ENCODE data around the gene MAD1L1.

MAD1L1 gene

GRCh38 chr7:2192831-2193534 is 39.8 kb downstream of the MAD1L1 start:
- TF ChIP-seq CTCF (conservative IDR thresholded peaks at IDR 0.05): no peak
- H3K27ac ChIP-seq: peak overlapping the region; percentile 88

- TF ChIP-seq CTCF (conservative IDR thresholded peaks at IDR 0.05): no peak
- H3K27ac ChIP-seq: no peak overlapping the region
Measured at GRCh38 chr7:2191016-2191415, 41.7 kb downstream of the MAD1L1 start.

GRCh38 chr7:2190531-2190930 is 42.2 kb downstream of the MAD1L1 start:
- no peak overlapping the region for H3K27ac ChIP-seq
- TF ChIP-seq CTCF (conservative IDR thresholded peaks at IDR 0.05): no peak

GRCh38 chr7:2186166-2186565 is 46.6 kb downstream of the MAD1L1 start:
- H3K27ac ChIP-seq: no peak overlapping the region
- no peak for TF ChIP-seq CTCF (conservative IDR thresholded peaks at IDR 0.05)

- H3K27ac ChIP-seq: no peak overlapping the region
- no peak for TF ChIP-seq CTCF (conservative IDR thresholded peaks at IDR 0.05)
Measured at GRCh38 chr7:2185715-2186114, 47.0 kb downstream of the MAD1L1 start.

- no peak for TF ChIP-seq CTCF (conservative IDR thresholded peaks at IDR 0.05)
- H3K27ac ChIP-seq: no peak overlapping the region
Measured at GRCh38 chr7:2182461-2182860, 50.3 kb downstream of the MAD1L1 start.

GRCh38 chr7:2181077-2181854 is 51.5 kb downstream of the MAD1L1 start:
- H3K27ac ChIP-seq: no peak overlapping the region
- no peak for TF ChIP-seq CTCF (conservative IDR thresholded peaks at IDR 0.05)
